ENCODE measurements around the gene PID1.

PID1 gene

GRCh38 chr2:229073935-229074334 lies 197.2 kb downstream of the PID1 start:
- no peak for DNase-seq (ENCODE audit: low read depth, low spot score)

GRCh38 chr2:229071292-229071976 lies 199.7 kb downstream of the PID1 start:
- no peak for DNase-seq (ENCODE audit: low read depth, low spot score)

- DNase-seq (ENCODE audit: low read depth, low spot score): no peak
Measured at GRCh38 chr2:229066121-229066715, 204.9 kb downstream of the PID1 start.

GRCh38 chr2:229064749-229065148 lies 206.3 kb downstream of the PID1 start:
- DNase-seq (ENCODE audit: low read depth, low spot score): no peak

- DNase-seq (ENCODE audit: low read depth, low spot score): no peak
Measured at GRCh38 chr2:229060147-229060546, 210.9 kb downstream of the PID1 start.

GRCh38 chr2:229059331-229060033 lies 211.6 kb downstream of the PID1 start:
- DNase-seq (ENCODE audit: low read depth, low spot score): no peak

GRCh38 chr2:229057976-229058553 lies 213.0 kb downstream of the PID1 start:
- DNase-seq (ENCODE audit: low read depth, low spot score): no peak

- no peak for DNase-seq (ENCODE audit: low read depth, low spot score)
Measured at GRCh38 chr2:229054311-229054710, 216.8 kb downstream of the PID1 start.

- DNase-seq (ENCODE audit: low read depth, low spot score): no peak
Measured at GRCh38 chr2:229051798-229052197, 219.3 kb downstream of the PID1 start.

GRCh38 chr2:229050133-229050532 lies 221.0 kb downstream of the PID1 start:
- DNase-seq (ENCODE audit: low read depth, low spot score): no peak

GRCh38 chr2:229048134-229048533 lies 223.0 kb downstream of the PID1 start:
- no peak for DNase-seq (ENCODE audit: low read depth, low spot score)

- DNase-seq (ENCODE audit: low read depth, low spot score): no peak
Measured at GRCh38 chr2:229045671-229046070, 225.4 kb downstream of the PID1 start.

GRCh38 chr2:229044581-229044980 lies 226.5 kb downstream of the PID1 start:
- DNase-seq (ENCODE audit: low read depth, low spot score): no peak

- no peak for DNase-seq (ENCODE audit: low read depth, low spot score)
Measured at GRCh38 chr2:229043681-229044080, 227.4 kb downstream of the PID1 start.

GRCh38 chr2:229042349-229042748 lies 228.7 kb downstream of the PID1 start:
- DNase-seq (ENCODE audit: low read depth, low spot score): no peak

- no peak for DNase-seq (ENCODE audit: low read depth, low spot score)
Measured at GRCh38 chr2:229041691-229042090, 229.4 kb downstream of the PID1 start.

GRCh38 chr2:229037621-229038020 lies 233.5 kb downstream of the PID1 start:
- DNase-seq (ENCODE audit: low read depth, low spot score): no peak

- no peak for DNase-seq (ENCODE audit: low read depth, low spot score)
Measured at GRCh38 chr2:229033816-229034215, 237.3 kb downstream of the PID1 start.

GRCh38 chr2:229032608-229033234 lies 238.4 kb downstream of the PID1 start:
- no peak for DNase-seq (ENCODE audit: low read depth, low spot score)

- no peak for DNase-seq (ENCODE audit: low read depth, low spot score)
Measured at GRCh38 chr2:229027353-229028105, 243.6 kb downstream of the PID1 start.

- DNase-seq (ENCODE audit: low read depth, low spot score): no peak
Measured at GRCh38 chr2:229025653-229026052, 245.4 kb downstream of the PID1 start.

Data from ELF-1 (cell line).